ENCODE results near the gene SHD.

GRCh38 chr19:4267101-4267900, 11.8 kb upstream of the SHD start:
- TF ChIP-seq CTCF (IDR thresholded peaks at IDR 0.05) (peak in 3 of 4 experiments; percentile 66 to 85 (median 76)), EP300 (IDR thresholded peaks at IDR 0.05) (no peak)
